Hepatic stellate cell (primary cell): ENCODE results near the gene LRTM2.

Experiments used
- DNase-seq: peaks from one replicate; pipeline ENCODE4 v3.0.0; 2011; ENCODE audit warnings: low spot score

Gene LRTM2

DNA sequence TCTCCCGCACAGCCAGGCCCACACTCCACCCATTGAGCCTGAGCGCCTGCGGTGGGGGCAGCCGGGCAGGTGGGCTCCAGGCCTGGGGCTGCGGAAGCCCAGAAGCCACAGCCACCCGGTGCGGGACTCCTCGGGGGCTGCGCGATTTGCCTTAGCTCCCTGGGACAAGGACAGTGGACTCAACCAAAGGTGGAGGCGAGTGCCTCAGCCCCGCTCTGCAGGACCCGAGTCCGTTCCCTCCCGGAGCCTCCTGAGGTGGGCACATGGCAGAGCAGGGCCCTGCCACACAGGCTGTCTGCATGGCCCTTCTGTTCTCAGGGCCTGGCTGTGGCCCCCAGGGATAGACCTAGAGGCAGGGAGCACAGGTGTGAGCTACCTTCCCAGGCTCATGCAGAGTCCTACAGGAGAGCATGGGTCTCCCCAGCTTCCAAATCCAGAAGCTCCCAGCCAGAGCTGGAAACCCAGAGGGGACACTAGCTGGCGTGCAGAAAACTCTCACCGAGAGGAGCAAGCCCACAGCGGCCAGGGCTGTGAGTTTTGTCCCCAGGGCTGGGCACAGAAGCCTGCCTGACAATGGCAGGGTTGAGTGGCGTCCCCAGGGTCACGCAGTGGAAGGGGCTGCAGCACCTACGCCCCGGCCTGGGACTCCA, 22.2 kb upstream of the LRTM2 start:
- no peak for DNase-seq

DNA sequence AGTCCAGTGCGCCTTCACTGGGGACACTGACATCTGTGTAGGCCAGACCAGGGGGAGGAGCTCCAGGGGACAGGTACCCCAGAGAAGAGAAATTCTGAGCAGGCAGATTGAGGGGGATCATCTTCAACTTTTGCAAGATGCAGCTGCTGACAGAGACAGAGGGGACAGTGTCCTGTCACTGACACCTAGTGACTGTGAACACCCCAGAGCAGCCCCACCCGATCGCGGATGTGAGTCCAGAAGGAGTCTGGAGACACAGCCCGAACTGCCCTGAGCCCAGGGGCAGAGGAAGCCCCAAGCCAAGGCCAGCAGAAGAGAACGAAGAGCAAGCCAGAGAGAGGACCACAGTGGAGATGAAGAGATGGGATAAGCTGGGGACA, 21.7 kb upstream of the LRTM2 start:
- peak; percentile 4 for DNase-seq

DNA sequence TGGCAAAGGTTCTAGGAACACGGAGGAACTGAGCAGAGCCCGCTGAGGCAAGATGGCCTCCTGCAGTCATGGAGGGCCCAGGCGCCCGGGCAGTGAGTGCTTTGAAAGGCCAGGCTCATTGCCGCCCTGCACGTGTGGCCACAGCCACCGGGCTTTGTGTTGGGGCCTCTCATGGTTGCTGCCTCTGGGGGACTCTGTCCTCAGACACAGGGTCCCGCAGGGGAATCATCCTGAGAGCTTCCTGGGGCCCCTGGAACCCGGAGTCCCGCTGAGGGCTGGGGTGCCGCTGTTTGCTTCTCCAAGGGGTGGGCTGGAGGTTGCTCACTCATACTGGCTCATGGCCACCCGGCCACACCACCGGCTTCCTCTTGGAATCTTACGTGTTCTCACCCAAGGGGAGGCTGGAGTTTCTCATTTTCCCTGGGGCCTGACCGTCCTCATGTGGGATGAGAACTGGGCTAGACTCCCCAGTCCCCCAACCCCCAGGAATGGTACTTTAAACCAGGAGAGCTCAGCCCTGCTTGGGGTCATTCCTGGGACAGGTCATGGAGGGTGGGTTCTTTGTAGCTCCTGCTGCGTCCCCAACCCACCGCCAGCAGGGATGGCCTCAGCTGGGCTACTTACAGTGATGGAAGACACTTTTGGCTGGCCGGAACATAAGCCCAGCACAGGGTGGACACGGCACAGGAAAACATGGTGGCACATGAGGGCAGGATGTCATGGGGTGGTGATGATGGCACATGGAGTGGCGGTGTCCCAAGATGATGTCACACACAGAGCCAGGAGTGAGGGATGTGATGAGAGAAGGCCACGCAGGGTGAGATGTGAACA, 21.1 kb upstream of the LRTM2 start:
- DNase-seq, result peak; percentile 11

DNA sequence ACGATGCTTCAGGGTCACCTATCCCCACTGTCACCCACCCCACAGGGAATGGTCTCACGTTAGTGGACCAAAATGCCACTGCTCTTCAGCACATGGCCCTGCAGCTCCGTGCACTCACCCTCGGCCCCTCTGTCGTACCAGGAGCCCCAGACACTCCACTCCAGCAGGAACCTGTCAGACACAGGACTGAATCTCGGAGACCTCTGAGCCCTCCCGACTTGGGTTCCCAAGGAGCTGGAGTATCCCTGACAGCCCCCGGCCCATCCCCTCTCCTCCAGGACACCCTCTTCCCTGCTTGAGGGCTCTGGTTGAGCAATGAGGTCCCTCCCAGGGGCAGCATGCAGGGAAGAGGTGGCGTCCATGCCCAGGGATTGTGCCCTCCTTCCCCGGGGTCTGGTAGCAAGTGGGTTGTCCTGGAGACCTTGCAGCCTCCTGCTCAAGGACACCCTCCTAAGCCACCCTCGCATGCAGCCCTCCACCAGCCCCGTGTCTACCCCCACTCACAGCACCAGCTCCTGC, 20.4 kb upstream of the LRTM2 start:
- peak; percentile 3 for DNase-seq

DNA sequence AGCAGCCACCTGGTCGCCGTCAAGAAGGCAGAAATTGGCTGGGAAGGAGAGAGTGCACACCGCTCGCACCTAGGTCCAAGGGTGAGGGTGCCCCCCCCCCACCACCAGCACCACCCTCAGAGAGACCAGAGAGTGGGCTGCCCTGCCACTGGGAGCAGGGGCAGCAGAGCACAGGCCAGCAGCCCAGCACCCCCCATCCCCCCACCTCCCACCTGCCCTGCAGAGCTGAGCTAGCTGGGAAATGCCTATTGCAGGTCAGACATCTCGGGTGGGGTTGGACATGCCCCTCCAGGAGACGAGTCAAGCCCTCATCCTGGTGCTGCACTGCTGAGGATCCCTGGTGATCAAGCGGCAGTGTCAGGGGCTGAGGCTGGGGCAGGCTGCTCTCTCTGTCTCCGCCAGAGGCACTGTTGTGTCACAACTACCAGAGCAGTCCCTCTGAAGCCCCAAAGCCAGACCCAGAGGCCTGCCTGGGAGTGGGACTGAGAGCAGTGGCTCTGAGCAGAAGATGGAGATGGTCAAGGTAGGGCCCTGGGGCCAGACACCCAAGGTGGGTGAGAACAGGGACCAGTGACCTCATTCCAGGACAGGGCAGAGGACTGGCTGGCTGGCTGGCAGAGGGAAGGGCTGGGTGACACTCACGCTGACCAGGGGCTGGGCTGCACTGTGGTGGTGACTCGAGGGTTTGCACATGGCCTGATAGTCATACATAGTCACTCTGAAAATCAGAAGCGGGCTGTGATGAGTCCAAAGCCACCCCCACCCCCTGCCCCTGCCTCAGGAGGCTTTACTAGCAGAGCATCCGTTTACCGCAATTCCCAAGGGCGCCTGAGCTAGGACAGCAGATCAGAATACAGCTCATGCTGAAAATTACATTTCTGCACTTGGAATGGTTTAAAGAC, 19.7 kb upstream of the LRTM2 start:
- peak; percentile 71 for DNase-seq

DNA sequence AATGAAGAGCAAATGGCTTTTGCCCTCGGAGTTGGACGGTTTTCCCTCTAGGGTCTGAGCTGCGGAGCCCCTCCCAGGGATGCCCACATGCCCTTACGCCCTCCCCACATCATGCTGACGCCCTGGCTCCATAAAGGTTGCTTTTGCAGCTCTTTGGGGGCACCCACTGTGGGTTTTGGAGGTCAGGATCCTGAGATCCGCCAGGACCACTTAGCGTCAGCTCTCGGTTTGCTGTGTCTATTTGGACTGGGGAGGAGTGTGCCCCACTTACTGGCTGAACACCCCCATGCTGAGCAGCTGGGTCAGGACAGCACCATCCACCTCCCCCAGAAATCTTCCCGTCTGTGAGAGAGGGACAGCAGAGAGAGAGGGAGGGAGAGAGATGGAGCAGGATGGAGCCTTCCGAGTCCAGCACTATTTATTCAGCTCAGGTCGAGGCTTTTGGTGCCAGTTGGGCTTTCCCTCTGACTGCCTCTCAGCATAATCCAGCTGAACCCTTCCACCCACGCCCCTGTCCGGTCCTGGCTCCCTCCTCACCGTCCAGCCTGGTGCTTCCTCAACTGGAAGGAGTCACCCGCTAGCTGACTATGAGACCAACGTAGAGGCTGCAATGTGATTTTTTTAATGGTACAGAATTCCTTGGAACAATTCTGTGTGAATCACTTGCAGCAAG, 18.9 kb upstream of the LRTM2 start:
- no peak for DNase-seq

DNA sequence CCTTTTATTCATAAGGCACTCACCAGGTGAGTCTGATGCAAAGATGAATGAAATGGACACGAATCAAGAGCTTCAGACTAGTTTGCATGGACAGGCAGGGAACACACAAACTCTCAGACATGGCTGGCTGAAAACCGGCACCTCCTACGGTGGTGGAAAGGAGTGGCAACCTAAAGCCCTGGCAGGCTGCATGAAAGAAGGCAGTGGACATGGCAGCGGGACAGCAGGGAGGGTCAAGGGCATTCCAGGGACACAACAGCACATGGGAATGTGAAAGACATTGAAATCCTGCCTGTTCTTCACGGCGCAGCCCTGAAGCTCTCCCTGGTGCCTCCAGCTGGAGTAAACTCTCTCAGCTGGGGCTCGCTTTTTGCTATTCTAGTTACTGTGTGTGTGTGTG, 16.6 kb upstream of the LRTM2 start:
- DNase-seq, result no peak

DNA sequence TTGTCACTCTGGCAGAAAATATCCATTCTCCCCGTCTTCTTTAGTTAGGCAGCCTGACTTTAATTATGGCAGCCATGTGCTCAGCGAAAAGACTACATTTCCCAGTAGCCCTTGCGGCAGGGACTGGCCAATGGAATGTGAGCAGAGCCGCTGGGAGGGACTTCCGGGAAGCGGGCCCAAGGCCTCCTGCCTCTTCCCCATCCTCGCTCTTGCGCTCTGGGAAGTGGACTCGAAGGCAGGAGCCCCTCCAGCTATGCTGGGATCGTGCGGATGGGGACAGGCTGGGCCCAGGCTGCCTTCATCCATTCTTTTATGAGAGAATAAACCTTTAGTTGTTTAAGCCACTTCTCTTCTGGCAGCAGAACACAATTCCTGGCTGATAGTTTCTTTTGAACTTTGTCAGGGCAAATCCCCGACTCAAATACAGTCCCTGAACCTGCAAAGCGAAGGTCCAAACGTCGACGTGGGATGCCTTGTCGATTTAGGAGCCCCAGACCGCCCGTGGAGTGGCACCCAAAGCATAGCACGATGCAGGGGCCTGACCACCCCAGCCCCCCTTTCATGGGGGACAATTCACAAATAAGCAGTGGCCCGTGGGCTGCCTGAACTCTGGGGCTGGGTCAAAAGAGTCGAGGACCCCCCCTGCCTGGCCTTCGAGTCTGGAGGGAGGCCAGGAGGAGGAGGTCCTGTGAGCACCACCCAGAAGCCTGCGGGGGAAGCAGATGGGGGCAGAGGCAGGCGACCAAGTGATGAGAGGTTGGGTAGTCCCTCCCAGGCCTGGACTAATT, 15.6 kb upstream of the LRTM2 start:
- DNase-seq, result peak; percentile 96

DNA sequence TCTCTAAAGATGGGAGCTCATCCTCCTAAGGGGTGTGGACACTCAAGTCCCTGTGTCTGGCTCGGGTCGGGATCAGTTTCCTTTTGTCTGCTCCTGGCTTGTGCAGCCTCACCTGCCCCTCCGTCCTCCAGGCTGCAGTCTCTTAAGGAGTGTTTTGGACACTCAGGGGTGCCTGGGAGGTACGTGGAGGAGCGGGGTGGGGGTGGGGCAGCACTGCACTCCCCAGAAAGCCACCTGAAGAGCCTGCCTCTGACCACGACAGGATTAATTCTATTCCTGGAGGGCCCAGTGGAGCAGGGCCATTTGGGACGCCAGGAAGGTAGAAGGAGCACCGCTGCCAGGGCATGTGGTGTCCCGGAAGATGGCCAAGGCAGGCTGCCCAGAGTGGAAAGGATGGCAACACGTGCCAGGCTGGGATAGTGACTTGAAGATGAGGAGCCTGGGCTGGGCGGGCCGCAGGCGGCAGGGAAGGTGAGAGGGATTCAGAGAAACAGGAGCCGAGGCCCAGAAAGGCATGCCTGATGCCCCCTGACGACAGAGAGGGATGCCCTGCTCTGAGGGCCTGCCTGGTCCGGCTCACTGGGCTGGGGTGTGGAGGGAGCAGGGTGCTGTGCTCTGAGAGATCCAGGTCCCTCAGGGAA, 14.8 kb upstream of the LRTM2 start:
- DNase-seq, result no peak

DNA sequence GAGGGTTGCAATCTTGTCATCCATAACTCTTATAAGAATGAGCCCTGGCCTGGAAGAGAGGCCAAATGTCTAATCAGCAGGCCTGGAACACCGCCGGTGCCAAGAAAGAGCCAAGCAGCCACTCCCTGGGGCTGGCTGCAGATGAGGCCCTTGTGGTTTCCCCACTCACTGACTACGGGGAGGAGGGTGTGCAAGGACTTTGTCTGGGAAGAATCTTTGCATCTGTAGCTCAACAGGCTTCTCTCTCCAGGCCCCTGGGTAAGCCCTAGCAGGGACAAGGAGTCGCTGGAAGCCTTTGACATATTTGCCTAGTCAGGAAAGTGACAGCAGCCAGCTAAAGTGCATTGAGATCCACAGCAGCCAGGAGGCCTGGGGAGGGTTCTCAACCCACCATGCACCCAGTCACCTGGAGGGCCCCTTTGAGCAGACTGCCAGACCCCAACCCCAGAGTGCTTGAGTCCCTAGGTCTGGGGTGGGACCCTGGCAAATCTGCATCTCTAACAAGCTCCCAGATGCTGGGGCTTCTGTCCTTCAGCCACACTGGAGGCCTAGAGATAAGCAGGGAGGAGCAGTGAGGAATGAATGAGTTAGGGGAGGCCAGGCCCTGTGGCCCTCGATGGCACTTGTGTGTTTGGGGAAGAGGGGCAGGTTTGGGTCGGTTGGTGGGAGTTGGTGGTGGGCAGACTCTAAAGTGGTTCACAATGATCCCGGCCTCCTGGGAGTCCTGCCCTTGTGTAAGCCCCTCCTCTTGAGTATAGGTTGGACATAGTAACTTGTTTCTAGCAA, 13.9 kb upstream of the LRTM2 start:
- no peak for DNase-seq

DNA sequence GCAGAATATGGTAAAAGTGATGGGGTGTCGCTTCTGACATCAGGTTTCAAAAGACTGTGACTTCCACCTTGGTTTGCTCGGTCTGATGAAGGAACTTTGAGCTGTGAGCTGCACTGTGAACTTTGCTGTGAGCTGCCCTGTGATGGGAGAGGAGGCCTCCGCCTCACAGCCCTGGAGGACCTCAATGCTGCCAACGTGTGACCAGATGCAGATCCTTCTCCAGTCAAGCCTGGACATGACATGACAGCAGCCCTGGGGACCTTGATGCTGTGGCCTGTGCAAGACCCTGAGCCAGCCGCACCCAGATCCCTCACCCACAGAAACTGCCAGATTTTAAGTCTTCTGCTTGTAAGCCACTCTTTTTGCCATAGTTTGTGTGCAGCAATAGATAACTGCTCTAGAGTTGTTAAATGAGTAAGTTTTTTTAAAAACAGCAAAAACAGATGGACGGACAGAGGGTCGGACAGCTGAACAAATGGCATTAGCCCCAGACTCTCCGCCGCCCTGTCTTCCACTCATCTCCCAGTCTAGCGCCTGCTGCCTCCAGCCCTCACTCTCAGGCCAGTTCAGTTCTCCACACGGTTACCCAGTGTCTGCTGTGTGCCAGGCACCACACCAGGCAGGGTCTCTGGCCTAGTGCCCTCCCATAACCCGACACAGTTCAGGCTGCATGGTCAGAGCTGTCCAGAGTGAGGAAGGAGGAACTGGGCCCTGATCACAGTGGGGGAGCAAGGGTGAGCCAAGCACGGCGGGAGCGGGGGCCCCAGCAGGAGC, 13.1 kb upstream of the LRTM2 start:
- no peak for DNase-seq

DNA sequence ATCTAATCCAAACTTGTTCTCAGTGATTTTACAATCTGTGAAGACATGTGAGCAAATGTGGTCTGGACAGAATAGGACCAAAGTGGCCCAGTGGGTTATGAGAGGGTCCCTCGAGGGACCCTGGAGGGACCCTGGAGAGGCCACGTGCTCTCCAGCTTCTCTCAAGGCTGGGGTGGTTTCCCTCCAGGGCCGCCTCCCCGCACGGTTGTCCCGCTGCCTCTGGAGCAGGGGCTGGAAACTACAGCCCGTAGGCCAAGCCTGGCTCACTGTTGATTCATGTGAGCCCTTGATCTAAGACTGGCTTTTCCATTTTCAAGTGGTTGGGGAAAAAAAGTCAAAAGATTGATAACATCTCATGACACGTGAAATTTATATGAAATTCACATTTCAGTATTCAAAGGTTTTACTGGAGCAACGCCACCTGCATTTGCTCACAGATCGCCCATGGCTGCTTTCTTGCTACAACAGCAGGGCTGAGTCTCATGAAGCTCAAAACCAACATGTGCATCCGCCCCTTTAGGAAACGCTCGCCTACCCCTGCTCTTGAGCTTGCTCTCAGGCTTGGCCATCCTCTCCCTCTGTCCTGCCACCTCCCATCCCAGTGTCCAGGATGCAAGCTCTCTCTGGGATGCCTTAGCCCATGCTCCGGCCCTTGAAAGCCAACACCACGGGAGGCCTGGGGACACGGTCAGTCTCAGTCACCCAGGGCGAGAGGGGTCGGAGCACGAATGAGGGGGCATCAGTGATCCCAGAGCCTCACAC, 12.1 kb upstream of the LRTM2 start:
- DNase-seq, result no peak

DNA sequence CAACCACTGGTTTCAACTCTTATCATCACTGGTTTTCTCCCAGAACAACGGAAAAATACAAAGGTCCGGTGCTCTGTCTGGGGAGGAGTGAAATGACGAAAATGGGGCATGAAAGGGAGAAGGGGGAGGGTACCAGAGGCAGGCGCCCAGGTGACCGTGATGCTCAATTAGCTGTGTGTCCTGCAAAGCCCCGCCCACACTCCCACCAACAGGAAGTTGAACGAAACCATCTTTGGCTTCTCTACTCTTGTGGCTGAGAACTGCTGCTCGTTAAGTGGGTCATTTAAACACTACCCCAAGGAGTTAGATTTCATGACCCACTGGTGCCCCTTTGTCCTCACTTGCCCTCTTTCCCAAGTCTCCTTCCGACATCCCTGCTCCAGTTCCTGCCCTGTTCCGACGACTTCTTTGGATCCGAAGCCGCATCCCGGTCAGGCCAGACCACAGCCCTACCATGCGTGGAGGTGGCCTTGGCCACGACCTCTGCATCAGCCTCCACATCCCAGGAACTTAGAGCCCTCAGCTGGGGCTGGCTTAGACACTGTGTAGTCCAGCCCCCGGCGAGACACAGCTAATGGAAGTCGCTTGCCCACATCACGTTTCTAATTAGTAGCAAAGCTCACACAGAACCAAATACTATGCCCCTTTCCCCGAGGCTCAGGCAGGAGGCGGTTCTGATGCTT, 11.4 kb upstream of the LRTM2 start:
- DNase-seq, result no peak

DNA sequence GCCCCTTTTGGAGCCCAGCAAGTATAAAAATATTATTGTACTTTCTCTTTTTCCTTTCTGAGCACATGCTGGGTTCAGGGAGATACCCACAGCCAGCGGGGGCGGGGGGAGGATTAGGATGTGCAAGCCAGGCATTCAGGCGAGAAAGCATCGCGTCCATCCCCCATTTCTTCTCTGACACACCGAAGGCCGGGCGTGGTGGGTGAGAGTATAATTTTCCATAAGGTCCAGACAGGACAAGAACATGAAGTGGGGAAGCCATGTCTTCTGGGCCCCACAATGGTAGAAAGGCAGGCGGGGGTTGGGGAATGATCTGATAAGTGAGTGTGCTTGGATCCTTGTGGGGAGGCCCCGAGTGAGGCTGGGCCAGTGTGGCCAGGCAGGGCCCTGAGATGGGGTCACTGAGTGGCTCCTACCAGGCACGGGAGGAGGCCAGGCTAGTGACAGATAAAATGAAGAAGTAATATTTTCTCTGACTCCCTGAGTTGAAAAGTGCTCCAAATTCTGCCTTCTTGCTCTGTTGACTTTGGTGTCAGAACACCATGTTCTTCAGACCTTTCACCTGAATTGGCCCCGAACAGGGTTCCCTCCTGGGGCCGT, 10.7 kb upstream of the LRTM2 start:
- DNase-seq, result no peak

DNA sequence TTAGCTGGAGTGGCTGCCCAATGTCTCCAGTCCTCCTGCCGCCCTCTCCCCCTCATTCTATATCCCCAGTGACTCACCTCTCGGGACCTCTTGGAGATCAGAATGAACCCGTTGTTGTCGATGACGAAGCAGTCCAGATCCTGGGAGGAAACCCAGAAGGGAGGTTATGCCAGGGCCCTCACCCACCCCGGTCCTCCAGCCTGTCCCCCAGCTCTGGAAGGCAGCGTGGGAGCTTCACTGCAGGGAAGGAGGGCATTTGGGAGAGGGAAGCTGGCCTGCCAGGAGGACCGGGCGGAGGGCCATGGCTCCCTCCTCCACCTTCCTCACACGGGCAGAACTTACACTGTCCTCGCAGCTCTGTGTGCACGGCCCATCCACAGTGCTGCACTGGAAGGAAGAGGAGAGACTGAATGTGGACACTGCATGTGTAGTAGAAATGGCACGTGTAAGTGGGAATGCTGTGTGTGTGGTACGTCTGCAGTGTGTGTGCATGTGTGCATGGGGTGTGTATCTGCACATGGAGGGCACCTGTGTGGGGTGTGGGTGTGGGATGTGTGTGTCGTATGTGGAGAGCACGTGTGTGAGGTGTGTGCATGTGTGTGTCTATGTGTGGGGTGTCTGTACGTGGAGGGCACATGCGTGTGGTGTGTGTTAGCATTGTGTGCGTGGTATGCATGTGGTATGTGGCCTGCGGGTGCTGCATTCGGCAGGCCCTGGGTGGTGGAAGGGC, 10.0 kb upstream of the LRTM2 start:
- no peak for DNase-seq

DNA sequence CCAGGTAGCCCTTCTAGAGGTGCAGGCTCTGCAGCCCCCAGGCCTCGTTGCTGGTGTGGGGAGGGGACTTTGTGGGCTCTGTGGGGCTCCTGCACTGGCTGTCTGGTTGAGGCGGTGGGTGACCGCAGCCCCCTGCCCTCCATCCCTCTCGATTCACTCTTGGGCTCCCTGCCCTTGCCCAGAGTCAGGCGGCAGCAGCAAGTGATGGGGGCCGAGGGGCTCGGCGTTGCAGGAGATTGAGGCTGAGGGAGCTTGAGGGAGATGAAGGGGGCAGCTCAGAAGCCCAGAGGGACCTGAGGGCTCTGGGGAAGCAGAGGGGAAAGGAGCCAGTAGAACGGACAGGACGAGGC, 9.5 kb upstream of the LRTM2 start:
- no peak for DNase-seq
